ENCODE measurements around the gene TMEM25. TPM values are rescaled to one million over a fixed set of nuclear protein-coding genes. Genes with fewer than 3 reads are reported as not detected.

Gene TMEM25
- polyA plus RNA-seq, 1 experiment: 22.5 TPM

DNA sequence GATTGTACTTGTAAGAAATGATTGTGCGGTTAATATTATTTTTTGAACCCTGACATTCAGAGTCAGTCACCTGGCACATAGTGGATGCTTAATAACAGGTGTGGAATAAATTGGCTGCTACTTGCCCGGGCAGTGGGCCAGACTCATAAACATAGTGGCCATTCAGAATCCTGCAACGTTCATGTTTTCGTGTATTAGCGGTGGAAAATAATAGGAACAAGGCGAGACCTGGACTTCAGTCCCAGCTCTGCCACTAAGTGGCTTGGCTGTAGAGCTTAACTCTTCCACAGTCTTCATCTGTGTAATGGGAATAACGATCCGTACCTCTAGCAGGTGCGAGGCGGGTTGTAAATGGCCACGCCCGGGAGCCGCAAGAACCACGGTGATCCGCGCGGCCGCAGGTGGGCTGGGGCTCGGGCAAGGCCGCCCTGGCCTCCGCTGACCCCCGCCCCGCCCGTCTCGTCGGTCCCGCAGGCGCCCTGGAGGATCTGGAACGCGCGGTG, 761 bp upstream of the TMEM25 start:
- TF ChIP-seq CTCF (IDR thresholded peaks at IDR 0.05; ENCODE audit: low read depth, low read length): no peak
- POLR2A ChIA-PET: interaction anchor here (1.0 kb wide), 1 partner anchor 9 kb away, joined by 6 read pairs; no protein-coding TSS in a partner anchor
- H3K27ac ChIP-seq (ENCODE audit: low read depth, low read length): no peak overlapping the region

GRCh38 chr11:118531597-118532084, 649 bp downstream of the TMEM25 start:
- ChIA-PET POLR2A (no interaction called here), CTCF (no interaction called here)
- Histone ChIP-seq H3K9me3 (ENCODE audit: control insufficient read depth, insufficient read depth, low read length) (no peaks in the 10 kb centered on the region; the same call in 1 of the 2 replicates), H3K27me3 (ENCODE audit: control insufficient read depth, insufficient read depth, low read length) (no peaks in the 10 kb centered on the region), H3K27ac (ENCODE audit: low read depth, low read length) (no peak overlapping the region), H3K4me3 (ENCODE audit: low read depth, low read length) (peak overlapping the region; percentile 82)
- DNase-seq (ENCODE audit: low read depth, low spot score): no peak
- no peak for TF ChIP-seq CTCF (IDR thresholded peaks at IDR 0.05; ENCODE audit: low read depth, low read length)

More for the DNA sequence above, 761 bp upstream of the TMEM25 start:
- CTCF ChIA-PET: interaction anchor here (1.2 kb wide), 1 partner anchor 11 kb away, joined by 3 read pairs; no protein-coding TSS in a partner anchor
- peak overlapping the region; percentile 82 for H3K4me3 ChIP-seq (ENCODE audit: low read depth, low read length)
- no peak for DNase-seq (ENCODE audit: low read depth, low spot score)
- H3K9me3 ChIP-seq (ENCODE audit: control insufficient read depth, insufficient read depth, low read length): no peaks in the 10 kb centered on the region; the same call in 1 of the 2 replicates
- H3K27me3 ChIP-seq (ENCODE audit: control insufficient read depth, insufficient read depth, low read length): no peaks in the 10 kb centered on the region

DNA sequence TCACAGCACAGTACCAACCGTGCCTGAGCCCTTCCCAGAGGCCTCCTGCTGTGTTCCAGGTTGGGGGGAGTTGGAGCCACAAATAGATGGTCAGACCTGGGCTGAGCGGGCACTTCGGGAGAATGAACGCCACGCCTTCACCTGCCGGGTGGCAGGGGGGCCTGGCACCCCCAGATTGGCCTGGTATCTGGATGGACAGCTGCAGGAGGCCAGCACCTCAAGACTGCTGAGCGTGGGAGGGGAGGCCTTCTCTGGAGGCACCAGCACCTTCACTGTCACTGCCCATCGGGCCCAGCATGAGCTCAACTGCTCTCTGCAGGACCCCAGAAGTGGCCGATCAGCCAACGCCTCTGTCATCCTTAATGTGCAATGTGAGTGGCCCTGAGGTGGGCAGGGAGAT, 1.1 kb downstream of the TMEM25 start:
- Histone ChIP-seq H3K9me3 (ENCODE audit: control insufficient read depth, insufficient read depth, low read length) (no peaks in the 10 kb centered on the region; the same call in 1 of the 2 replicates), H3K27ac (ENCODE audit: low read depth, low read length) (no peak overlapping the region), H3K27me3 (ENCODE audit: control insufficient read depth, insufficient read depth, low read length) (no peaks in the 10 kb centered on the region), H3K4me3 (ENCODE audit: low read depth, low read length) (peak overlapping the region; percentile 82)
- ChIA-PET POLR2A (no interaction called here), CTCF (no interaction called here)
- DNase-seq (ENCODE audit: low read depth, low spot score): no peak
- TF ChIP-seq CTCF (IDR thresholded peaks at IDR 0.05; ENCODE audit: low read depth, low read length): no peak

GRCh38 chr11:118532852-118533768, 2.1 kb downstream of the TMEM25 start:
- Histone ChIP-seq H3K27me3 (ENCODE audit: control insufficient read depth, insufficient read depth, low read length) (no peaks in the 10 kb centered on the region), H3K9me3 (ENCODE audit: control insufficient read depth, insufficient read depth, low read length) (no peaks in the 10 kb centered on the region; the same call in 1 of the 2 replicates), H3K27ac (ENCODE audit: low read depth, low read length) (no peak overlapping the region), H3K4me3 (ENCODE audit: low read depth, low read length) (no peak overlapping the region)
- no peak for DNase-seq (ENCODE audit: low read depth, low spot score)
- CTCF ChIA-PET: no interaction called here
- POLR2A ChIA-PET: interaction anchor here (0.5 kb wide), 1 partner anchor 36 kb away, joined by 3 read pairs; no protein-coding TSS in a partner anchor
- TF ChIP-seq CTCF (IDR thresholded peaks at IDR 0.05; ENCODE audit: low read depth, low read length): no peak

All from AG04450 (cell line).